Coronary artery (tissue), 2 donors: ENCODE results near the gene SORBS2.

Experiments used
- DNase-seq: peaks from one replicate; pipeline ENCODE4 v3.0.0-alpha.2; 2017; ENCODE audit warnings: low spot score
- H3K27ac ChIP-seq, 2 donors: fragments of 200-600 bp; sonication (generic); one replicate each; pipeline ENCODE4 v1.5.1; 2016 to 2019
- H3K4me3 ChIP-seq: fragments of 200-600 bp; sonication (generic); 2 replicates; pipeline ENCODE4 v1.5.1; 2016; ENCODE audit warnings: mild to moderate bottlenecking, moderate library complexity
- CTCF ChIP-seq: fragments of 200-600 bp; sonication (generic); IDR thresholded peaks from one replicate; pipeline ENCODE4 v1.5.1; 2019; ENCODE audit warnings: antibody characterized with exemption

Gene SORBS2

GRCh38 chr4:185745891-185746290, 66.1 kb downstream of the SORBS2 start:
- no peak overlapping the region for H3K4me3 ChIP-seq
- no peak overlapping the region for H3K27ac ChIP-seq
- no peak for DNase-seq
- no peak for TF ChIP-seq CTCF

- no peak for TF ChIP-seq CTCF
- no peak for DNase-seq
- Histone ChIP-seq H3K27ac (no peak overlapping the region), H3K4me3 (no peak overlapping the region)
Measured at GRCh38 chr4:185744946-185745345, 67.0 kb downstream of the SORBS2 start.

- Histone ChIP-seq H3K27ac (no peak overlapping the region), H3K4me3 (no peak overlapping the region)
- no peak for DNase-seq
- no peak for TF ChIP-seq CTCF
Measured at GRCh38 chr4:185744488-185744862, 67.5 kb downstream of the SORBS2 start.

- H3K27ac ChIP-seq = peak overlapping the region in 1 of 2 donors; percentile 22
- no peak overlapping the region for H3K4me3 ChIP-seq
- no peak for TF ChIP-seq CTCF
- DNase-seq = no peak
Measured at GRCh38 chr4:185743722-185744487, 68.1 kb downstream of the SORBS2 start.

- no peak for TF ChIP-seq CTCF
- Histone ChIP-seq H3K27ac (peak overlapping the region; percentile 60 to 76), H3K4me3 (no peak overlapping the region)
- DNase-seq = no peak
Measured at GRCh38 chr4:185742766-185743165, 69.2 kb downstream of the SORBS2 start.

GRCh38 chr4:185741795-185742194, 70.2 kb downstream of the SORBS2 start:
- no peak for TF ChIP-seq CTCF
- no peak for DNase-seq
- Histone ChIP-seq H3K27ac (peak overlapping the region; percentile 60 to 76), H3K4me3 (no peak overlapping the region)

- TF ChIP-seq CTCF = no peak
- DNase-seq = no peak
- Histone ChIP-seq H3K4me3 (no peak overlapping the region), H3K27ac (peak overlapping the region; percentile 37 to 78)
Measured at GRCh38 chr4:185740471-185740873, 71.5 kb downstream of the SORBS2 start.
